Glomerular endothelial cell (primary cell): Measurements from ENCODE around the gene CCDC126. TPM values are rescaled to one million over a fixed set of nuclear protein-coding genes. Genes with fewer than 3 reads are reported as not detected.
"Not testable (repeated sequence)": the region's sequence is repeated elsewhere in the genome, so short reads cannot be mapped to it uniquely, and the experiment has no call there.

Experiments
- DNase-seq: peaks from one replicate; pipeline ENCODE4 v3.0.0-alpha.2; 2011; ENCODE audit warnings: low read depth, low spot score; ENCODE audit errors: extremely low read depth
- total RNA-seq: library from RNA; depleted of rRNA; stranded (reverse); fragments of >200 nt; gene quantifications from 2 replicates; pipeline ENCODE4 v1.2.3, GENCODE V29; 2015

The CCDC126 gene
- total RNA-seq, 1 donor from 2014 or later = 9.7 TPM

DNA sequence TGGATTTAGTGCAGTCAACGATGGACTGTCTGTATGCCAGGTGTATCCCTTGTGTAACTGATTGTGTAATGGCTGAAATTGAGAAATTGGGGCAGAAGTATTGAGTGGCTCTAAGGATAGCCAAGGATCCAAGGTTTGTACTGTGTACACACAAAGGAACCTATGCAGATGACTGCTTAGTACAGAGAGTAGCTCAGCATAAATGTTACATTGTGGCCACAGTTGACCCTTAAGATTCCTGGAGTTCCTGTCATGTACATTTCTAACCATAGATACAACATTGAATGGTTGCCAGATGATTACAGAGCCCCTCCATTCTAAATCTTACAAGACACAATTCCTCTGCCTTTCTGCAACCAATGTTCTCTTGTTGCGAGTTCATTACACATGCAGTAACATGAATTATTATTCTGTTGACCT lies 25.3 kb downstream of the CCDC126 start:
- DNase-seq = no peak

DNA sequence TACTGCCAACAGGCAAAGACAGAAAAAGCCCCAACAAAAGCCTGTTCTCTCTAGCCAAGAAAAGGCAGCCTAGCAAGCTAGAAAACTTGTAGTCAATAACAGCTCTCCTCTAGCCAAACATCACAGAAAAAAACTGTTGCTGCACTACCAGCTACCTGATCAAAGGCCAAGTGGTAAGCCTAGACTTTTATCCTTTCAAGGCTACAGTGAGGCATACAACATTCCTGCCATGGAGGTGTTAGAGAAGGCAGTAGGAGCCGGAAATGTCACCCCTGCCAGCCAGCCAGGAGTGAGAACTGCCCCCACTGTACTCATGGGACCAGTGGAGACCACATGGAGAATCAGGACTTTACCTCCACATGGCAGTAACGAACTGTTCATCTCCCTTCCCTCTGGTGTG lies 31.2 kb downstream of the CCDC126 start:
- no peak for DNase-seq

DNA sequence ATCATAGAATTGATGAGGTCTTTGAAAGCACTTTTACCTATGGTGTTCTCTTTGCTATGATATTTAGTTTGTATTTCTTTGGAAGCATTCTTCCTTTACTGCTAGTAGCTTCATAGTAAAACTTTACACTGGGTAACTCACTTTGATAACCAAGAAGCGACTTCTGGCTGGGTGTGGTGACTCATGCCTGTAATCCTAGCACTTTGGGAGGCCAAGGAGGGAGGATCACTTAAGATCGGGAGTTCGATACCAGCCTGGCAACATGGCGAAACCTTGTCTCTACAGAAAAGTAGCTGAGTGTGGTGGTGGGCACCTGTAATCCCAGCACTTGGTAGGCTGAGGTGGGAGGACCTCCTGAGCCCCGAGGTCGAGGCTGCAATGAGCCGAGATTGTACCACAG lies 36.2 kb downstream of the CCDC126 start:
- no peak for DNase-seq

DNA sequence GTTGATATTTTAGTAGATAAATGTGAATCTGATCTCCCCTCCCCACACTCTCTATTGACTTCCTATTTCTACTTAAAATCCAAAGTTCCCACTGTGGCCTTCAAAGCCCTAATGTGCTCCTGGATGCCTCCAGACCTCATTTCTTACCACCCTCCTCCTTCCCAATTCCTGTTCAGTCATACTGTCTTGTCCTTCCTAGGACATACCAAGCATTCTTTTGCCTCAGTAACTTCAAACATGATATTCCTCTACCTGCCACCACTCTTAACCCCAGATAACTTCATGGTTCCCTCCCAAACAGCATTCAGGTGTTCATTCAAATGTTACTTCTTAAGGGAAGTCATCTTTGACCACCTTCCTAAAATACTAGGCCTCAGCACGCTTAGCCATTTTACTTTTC lies 48.6 kb downstream of the CCDC126 start:
- no peak for DNase-seq

DNA sequence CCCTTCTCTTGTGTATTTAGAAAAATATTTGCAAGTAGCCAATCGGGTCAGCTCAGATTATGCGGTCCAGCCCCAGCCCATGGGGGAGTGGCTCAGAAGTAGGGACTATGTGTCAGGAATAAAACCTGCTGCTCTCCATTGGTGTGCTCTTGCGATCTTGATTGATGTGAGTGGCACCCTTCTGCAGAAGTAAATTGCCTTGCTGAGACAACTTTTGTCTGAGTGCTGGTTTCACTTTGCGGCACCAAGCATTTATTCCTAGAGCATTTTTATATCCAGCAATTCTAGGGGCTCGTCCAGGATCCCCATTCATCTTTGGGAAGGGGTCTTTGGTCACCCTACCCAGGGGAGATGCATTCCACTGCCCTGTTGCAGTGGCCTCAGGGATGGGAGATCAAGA lies 56.8 kb downstream of the CCDC126 start:
- DNase-seq = no peak

DNA sequence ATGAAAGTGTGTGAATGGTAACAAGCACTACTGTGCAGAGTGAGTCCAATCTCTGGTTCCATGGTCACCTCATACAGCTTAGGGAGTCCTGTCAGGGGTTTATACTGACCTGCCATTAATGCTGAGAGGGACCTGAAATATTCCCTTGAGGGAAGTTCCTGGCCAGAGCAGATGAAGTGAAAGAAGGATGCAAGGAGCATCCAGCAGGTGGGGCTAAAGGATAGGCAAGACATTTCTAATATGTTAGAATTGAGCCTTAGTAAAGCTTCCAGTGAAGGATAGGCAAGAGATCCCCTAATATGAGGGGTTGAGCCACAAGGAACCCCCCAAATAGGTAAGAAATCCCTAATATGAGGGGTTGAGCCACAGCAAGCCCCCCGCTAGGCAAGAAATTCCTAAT lies 57.3 kb downstream of the CCDC126 start:
- no peak for DNase-seq

DNA sequence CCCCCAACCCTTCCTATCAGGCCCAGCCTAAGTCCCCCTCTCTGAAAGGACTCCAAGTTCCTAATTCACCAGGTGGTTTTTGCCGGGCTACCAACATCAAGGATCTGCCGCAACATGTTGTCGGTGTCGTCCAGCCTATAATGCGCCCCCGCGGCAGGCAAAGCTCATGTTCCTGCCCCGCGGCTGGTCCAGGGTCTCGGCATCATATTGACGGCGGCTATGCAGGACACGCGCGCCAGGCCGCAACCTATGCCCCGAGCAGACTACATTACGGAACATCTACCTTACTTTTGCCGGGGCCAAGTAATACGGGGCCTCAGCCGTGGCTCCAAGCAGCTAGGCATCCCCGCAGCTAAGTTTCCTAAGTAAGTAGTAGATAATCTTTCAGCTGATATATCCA lies 58.3 kb downstream of the CCDC126 start:
- DNase-seq = no peak

DNA sequence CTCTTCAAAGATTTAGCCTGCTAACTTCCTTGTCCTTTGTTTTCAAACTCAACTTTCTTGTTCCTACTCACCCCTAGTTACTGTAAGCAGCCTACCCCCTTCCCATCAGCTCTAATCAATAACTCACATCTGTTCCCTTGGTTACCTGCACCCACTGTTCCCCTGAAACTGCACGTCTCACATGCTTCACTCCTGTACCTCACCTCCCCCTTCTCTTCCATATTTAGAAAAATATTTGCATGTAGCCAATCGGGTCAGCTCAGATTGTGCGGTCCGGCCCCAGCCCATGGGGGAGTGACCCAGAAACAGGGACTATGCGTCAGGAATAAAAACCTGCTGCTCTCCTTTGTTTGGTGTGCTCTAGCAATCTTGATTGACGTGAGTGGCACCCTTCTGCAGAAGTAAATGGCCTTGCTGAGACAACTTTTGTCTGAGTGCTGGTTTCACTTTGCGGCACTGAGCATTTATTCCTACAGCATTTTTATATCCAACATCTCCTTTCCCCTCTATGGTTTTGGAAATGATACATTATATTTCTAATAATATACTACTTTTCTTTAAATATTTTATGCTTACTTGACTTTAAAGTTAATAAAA lies 61.7 kb downstream of the CCDC126 start:
- no peak for DNase-seq

DNA sequence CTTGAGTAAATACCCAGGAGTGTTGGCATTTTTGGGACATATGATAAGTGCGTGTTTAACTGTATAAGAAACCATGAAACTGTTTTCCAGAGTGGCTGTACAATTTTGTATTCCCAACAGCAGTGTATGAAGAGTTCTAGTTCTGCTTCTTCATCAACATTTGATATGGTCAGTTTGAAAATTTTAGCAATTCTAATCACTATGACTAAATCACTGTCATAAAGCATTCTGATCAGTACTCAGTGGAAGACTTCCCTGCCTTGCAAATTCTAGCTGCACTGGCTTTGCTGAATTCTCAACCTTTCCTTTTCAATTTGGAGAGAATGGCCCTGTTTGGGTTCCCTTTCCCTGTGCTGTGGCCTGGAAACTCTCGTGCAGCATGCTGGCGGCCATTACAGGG lies 64.2 kb downstream of the CCDC126 start:
- DNase-seq = no peak

DNA sequence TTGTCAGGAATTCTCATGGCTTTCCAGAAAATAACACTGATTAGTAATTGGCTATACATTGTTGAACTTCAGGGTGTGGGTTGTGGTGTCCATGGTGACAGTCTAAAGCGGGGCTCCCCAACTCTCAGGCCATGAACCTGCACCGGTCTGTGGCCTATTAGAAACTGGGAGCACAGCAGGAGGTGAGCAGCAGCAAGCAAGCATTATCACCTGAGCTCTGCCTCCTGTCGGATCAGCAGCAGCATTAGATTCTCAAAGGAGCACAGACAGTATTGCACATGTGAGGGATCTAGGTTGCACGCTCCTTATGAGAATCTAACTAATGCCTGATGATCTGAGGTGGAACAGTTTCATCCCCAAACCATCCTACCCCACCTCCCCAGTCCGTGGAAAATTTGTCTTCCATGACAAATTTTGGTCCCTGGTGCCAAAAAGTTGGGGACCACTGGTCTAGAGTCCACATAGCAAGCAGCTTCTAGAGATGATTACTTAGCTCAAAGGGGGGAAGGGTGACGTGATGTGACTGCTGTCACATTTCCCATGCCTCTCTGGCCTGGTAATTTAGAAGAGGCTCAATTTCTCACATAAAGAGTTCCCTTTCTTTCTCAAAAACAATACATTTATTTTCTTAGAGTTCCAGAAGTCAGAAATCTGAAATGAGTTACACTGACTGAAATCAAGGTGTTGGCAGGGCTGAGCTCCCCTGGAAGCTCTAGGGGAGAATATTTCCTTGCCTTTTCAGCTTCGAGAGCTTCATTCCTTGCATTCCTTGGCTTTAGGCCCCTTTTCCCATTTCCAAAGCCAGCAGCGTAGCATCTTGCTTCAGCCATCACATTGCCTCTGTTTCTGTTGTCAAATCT lies 65.2 kb downstream of the CCDC126 start:
- no peak for DNase-seq

DNA sequence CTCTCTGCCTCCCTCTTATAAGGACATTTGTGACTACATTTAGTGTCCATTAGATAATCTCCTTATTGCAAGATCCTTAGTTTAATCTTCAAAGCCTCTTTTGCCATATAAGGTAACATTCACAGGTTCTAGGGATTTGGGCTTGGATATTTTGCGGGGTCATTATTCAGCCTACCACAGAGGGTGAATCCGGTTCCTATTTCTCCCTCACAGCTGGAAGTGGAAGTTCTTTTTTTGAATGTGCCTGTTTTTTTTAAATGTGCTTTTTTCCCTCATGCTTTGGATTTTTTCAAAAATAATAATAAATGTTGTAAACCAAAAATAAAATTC lies 65.8 kb downstream of the CCDC126 start:
- no peak for DNase-seq

DNA sequence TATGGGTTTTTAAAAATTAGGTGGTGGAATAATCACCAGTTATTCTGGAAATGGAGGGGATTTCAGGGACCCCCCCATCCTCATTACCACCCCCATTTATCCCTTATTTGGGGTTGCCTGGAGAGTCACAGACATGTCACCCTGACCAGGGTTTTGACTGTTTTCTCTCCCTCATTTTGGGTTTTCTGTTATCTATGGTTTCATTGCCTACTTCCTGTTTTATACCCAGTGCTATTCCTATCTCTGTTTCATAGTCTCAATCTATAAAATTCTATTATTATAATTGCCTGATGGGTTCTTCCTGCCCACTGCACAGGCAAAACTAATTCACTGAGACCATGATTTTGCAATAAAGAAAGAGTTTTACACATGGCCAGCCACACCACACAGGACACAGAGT lies 66.9 kb downstream of the CCDC126 start:
- DNase-seq = no peak

DNA sequence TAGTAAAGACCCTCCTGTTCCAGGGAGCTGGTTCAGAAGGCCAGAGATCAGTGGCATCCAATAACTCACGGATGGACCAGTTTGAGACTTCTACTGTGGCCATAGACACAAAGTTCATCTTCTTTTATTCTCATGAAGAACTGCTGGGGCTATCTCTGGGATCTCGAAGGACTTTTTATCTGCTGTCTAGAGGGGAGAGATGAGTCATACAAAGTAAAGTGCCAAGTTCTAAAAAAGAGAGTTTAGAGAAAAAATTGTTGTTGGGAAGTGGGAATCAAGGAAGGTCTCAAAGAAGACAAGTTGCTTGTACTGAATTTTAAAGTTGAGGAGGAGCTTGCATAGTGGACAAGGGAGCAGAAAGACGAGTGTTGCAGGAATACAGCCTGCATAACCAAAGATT lies 74.9 kb downstream of the CCDC126 start:
- no peak for DNase-seq

DNA sequence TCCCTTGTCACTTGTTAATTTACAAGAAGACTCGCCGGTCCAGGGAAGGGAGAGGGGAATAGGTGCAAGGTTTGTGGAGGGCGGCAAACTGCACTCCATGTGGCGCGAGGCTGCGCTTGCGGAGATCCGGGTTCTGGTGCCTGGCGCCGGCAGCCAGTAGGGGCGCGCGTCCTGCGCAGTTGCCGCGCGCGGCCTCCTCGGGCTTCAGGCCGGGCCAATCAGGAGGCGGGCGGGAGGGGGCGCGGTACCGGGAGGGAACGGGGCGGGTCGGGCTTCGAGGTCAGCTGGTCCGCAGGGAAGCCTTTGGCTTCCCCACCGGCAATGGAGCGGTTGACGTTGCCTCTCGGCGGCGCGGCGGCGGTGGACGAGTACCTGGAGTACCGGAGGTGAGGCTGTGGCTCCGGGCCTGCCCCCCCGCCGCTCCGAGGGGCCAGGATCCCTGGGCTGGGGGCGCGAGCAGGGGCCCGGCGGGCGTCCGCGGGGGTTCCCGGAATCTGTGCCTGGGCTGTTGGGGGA lies 82.8 kb downstream of the CCDC126 start, which contains the start of gene FAM221A:
TSS of gene FAM221A (plus strand) at position 302 of the 516 bp plus-strand sequence. CDS start at position 322, 20 bp downstream.
- DNase-seq = no peak

DNA sequence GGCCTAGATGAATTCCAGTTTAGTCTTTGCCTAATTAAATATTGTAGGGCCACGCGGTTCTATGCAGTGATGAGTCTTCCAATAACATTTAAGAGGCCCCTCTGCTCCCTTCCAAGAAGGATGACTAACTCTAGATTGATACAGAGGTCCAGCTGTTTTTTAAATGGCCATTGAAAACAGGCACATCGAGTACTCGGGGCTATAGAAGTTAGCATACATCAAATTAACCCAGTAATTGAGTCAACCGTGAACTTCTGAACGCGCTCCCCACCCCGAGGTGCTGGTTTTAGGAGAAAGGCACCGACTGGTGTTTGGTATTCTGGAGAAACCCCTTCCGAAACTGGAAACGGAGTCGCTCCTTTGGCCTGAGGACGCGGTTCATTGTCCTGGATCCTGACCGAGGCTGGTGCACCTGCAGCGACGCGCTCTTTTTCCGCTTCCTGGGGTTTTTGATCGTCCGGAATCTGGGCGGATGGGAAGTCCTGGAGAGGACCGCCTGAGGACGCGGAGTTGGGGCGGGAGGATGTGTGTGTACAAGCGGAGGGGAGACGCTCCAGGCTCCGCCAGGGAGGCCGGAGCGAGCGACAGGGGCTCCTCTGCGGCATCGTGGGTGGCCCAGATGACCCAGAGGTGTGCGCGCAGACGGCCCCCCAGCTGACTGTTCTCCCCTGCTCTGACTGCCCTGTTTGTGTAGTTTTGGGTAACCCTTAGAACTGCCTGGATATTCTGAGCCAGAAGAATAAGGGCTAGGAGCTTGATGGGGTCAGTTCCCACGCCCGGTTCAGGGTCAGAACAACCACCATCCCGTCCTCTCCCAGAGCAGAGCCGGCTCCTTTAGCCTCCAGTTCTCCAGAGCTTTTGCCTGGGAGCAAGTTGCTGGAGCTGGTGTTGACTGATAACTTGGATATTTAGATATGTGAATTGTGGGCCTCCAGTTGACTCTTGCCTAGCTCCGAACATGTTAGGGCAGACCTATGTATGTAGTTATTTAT lies 83.5 kb downstream of the CCDC126 start:
- DNase-seq = no peak

DNA sequence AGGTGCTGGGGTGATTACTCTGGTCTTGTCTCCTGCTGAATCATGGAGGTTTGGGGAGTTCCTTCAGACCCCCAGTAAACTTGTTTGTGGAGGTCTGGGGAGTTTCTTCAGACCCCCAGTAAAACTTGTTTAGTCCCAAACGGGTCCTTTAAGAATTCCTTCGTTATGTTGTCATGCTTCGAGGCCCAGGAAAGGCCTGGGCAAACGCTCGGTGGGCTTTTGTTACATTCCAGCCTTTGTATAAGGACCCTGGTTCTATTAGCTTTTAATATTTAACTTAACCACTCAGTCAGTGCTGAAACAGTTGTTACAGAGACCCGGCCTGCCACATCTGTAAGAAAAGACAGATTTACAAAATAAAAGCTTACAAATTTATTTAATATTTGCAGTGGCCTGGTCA lies 86.9 kb downstream of the CCDC126 start:
- not testable (repeated sequence) for DNase-seq

DNA sequence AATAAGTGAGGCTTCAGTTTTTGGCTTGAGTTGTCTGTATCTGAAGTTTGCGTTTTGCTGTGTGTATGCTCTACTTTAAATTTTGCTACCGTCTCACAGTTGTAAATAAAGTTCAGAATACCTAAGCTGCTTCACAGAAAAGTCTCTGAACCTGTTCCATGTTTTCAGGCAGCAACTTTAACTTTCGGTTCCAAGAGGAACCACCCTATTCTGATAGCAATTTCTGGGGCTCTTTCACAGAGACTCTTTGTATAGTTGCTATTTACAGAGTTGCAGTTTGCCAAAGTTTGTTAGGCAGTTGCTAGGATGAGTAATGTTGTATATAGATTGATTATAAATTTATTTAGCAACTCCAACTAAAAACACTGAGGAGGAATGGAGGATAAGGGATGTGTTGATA lies 88.5 kb downstream of the CCDC126 start:
- DNase-seq = no peak

DNA sequence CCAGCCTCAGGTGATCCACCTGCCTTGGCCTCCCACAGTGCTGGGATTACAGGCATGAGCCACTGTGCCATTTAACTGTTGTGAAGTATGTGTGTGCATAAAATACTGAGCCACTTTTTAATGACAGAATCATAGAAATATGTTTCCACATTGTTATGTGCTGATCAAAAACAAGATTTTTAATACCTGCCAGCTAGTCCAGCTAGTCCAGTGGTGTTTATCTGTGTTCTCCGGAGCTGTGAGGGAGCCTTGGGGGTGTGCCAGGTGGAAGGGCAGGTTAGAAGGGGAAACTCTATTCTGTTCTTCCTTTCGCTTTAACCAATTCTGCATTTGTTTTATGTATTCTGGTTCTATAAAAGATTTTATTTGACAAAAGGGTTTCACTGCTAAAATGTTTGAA lies 89.8 kb downstream of the CCDC126 start:
- DNase-seq = no peak

DNA sequence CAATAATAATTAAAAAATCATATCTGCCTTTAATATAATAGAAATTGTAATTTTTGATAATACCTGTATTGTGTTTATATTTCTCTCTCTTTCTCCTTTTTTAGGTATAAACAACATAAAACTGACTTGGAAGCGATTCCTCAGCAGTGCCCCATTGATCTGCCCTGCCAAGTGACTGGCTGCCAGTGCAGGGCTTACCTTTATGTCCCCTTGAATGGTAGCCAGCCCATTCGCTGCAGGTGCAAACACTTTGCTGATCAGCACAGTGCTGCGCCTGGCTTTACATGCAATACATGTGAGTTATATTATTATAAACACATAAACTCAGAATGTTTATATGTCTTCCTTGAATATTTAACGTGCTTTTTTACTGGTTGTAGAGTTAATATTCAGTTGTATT lies 92.0 kb downstream of the CCDC126 start:
- DNase-seq = no peak

DNA sequence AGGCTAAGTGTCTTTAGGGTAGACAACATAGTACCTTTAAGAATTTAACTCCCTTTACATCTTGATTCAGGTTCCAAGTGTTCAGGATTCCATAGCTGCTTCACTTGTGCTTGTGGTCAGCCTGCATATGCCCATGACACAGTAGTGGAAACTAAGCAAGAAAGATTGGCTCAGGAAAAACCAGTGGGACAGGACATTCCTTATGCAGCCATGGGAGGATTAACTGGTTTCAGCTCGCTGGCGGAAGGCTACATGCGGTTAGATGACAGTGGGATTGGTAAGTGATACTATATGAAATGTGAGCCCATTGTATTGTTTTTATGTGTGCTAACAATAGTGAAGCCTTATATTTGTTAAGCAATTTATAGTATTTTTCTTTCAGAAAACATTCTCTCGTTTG lies 94.1 kb downstream of the CCDC126 start:
- no peak for DNase-seq

DNA sequence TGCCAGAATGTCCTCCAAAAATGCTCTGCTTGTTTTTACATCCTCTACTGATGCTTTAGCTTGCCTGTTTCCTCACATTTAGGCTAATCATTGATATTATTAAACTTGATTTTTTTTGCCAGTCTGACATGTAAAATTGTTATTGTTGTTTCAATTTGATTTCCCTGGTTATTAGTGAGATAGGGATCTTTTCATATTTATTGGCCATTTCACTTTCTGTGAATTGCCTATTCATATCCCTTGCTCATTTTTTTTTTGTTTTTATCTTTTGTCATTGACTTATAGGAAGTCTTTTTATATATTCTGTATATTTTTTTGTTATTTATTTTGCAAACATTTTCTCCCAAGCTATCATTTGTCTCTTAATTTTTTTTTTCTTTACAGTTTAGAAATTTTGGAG lies 96.0 kb downstream of the CCDC126 start:
- DNase-seq = no peak
